PC-9 (cell line): ENCODE results near the gene KRT73. TPM values are rescaled to one million over a fixed set of nuclear protein-coding genes. Genes with fewer than 3 reads are reported as not detected.

Source experiments
- BruUV-seq: library from RNA; stranded (reverse); fragments of 400-500 nt; replicated peaks from 2 replicates; lab custom pipeline; 2021; lab: Mats Ljungman, UMichigan
- CTCF ChIA-PET: fragments of 300-600 bp; sonication (Branson Sonifier 250); formaldehyde crosslinking; loops from one replicate; lab custom pipeline; 2022; ENCODE audit warnings: antibody characterized with exemption; lab: Charles Lee
- POLR2A ChIA-PET: fragments of 300-600 bp; sonication (Branson Sonifier 250); formaldehyde crosslinking; loops from one replicate; lab custom pipeline; 2022; ENCODE audit warnings: antibody characterized with exemption; ENCODE audit not compliant: unreplicated experiment; lab: Charles Lee
- DNase-seq, 2 experiments: peaks; one replicate each; pipeline versions ENCODE4 v3.0.0 to v3.0.0-alpha.2; 2015 to 2022; ENCODE audit warnings: mixed read lengths in 1 of 2
- H2AFZ ChIP-seq: fragments of 200-600 bp; sonication (generic); 2 replicates; pipeline ENCODE4 v1.8.1; 2017; ENCODE audit warnings: antibody characterized with exemption
- H3F3A ChIP-seq: fragments of 200-600 bp; sonication (generic); 2 replicates; pipeline ENCODE4 v1.8.1; 2017; ENCODE audit warnings: antibody characterized with exemption, mild to moderate bottlenecking, low read depth; ENCODE audit not compliant: insufficient read depth
- H3K27ac ChIP-seq: fragments of 200-600 bp; sonication (generic); 2 replicates; pipeline ENCODE4 v1.6.1; 2016; ENCODE audit warnings: mixed run types
- H3K27me3 ChIP-seq: fragments of 200-600 bp; sonication (generic); 2 replicates; pipeline ENCODE4 v1.6.1; 2016; ENCODE audit warnings: low read depth, mixed run types; ENCODE audit not compliant: insufficient read depth
- H3K36me3 ChIP-seq: fragments of 200-600 bp; sonication (generic); 2 replicates; pipeline ENCODE4 v1.6.1; 2016; ENCODE audit warnings: low read depth, mixed run types
- H3K4me1 ChIP-seq: fragments of 200-600 bp; sonication (generic); replicated peaks from 2 replicates; pipeline ENCODE4 v1.6.1; 2016; ENCODE audit warnings: mixed run types; ENCODE audit not compliant: insufficient read depth
- H3K4me2 ChIP-seq: fragments of 200-600 bp; sonication (generic); 2 replicates; pipeline ENCODE4 v1.6.1; 2017; ENCODE audit warnings: mixed run types
- H3K4me3 ChIP-seq: fragments of 200-600 bp; sonication (generic); 2 replicates; pipeline ENCODE4 v1.6.1; 2016; ENCODE audit warnings: mixed run types
- H3K79me2 ChIP-seq: fragments of 200-600 bp; sonication (generic); 2 replicates; pipeline ENCODE4 v1.6.1; 2017; ENCODE audit warnings: low read depth, mixed run types
- H3K9me2 ChIP-seq: fragments of 200-600 bp; sonication (generic); 2 replicates; pipeline ENCODE4 v1.8.1; 2017; ENCODE audit warnings: mild to moderate bottlenecking; ENCODE audit not compliant: insufficient read depth
- H3K9me3 ChIP-seq: fragments of 200-600 bp; sonication (generic); 2 replicates; pipeline ENCODE4 v1.8.1; 2016; ENCODE audit warnings: low read depth; ENCODE audit not compliant: insufficient read depth
- H4K20me1 ChIP-seq: fragments of 200-600 bp; sonication (generic); 2 replicates; pipeline ENCODE4 v1.8.1; 2017; ENCODE audit not compliant: insufficient read depth
- EZH2 ChIP-seq: fragments of 200-600 bp; sonication (generic); IDR thresholded peaks from 2 replicates; pipeline ENCODE4 v1.8.0; 2017; ENCODE audit warnings: antibody characterized with exemption, low read depth
- intact Hi-C: fragments of 100-400 bp; cut with micrococcal nuclease; formaldehyde crosslinking; loops from one replicate; pipeline ENCODE4 v1.10.0; 2022; ENCODE audit not compliant: unreplicated experiment
- total RNA-seq: library from RNA; stranded (reverse); gene quantifications from 2 replicates; pipeline ENCODE4 v1.2.3, GENCODE V29; 2021
- TF ChIP-seq, protein P1 (sequence below): fragments of 200-600 bp; sonication (generic); conservative IDR thresholded peaks from 2 replicates; pipeline ENCODE4 v1.6.1; 2017; ENCODE audit warnings: mixed run types, antibody characterized with exemption, mild to moderate bottlenecking, moderate library complexity

KRT73 gene
- total RNA-seq, 1 experiment from 2014 or later, result not detected

DNA sequence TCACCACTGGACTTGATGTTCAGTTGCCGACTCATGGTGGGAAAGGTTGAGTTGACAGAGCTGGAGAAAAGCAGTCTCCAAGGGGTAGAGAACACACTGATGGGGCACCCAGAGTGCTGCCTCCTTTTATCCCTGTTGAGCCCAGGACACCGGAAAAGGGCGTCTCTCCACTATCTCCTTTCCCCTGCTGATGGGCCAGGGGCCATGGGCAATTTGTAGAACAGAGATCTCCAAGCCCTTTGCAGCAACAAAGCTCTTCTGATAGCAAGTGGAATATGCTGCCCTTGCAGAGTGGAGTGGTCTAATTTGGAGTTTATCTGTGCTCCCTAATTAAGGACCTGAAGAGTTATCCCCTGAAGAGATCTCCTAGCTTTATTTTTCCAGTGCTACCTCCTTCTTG, 44.6 kb downstream of the KRT73 start, which contains the start of gene KRT74:
Gene KRT74 (minus strand): TSS at position 101 of the 400 bp plus-strand sequence. CDS start 66 bp downstream, at position 35.
- no peaks in the 10 kb centered on the region for H3K79me2 ChIP-seq
- no peaks in the 10 kb centered on the region for H3K27me3 ChIP-seq
- H2AFZ ChIP-seq, result no peak within 1 kb of the TSS
- TF ChIP-seq, protein P1, sequence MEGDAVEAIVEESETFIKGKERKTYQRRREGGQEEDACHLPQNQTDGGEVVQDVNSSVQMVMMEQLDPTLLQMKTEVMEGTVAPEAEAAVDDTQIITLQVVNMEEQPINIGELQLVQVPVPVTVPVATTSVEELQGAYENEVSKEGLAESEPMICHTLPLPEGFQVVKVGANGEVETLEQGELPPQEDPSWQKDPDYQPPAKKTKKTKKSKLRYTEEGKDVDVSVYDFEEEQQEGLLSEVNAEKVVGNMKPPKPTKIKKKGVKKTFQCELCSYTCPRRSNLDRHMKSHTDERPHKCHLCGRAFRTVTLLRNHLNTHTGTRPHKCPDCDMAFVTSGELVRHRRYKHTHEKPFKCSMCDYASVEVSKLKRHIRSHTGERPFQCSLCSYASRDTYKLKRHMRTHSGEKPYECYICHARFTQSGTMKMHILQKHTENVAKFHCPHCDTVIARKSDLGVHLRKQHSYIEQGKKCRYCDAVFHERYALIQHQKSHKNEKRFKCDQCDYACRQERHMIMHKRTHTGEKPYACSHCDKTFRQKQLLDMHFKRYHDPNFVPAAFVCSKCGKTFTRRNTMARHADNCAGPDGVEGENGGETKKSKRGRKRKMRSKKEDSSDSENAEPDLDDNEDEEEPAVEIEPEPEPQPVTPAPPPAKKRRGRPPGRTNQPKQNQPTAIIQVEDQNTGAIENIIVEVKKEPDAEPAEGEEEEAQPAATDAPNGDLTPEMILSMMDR, result no peak
- no peak for TF ChIP-seq EZH2
- H4K20me1 ChIP-seq, result no peaks in the 10 kb centered on the region
- H3K36me3 ChIP-seq, result no peaks in the 10 kb centered on the region
- no peak within 1 kb of the TSS for H3K4me3 ChIP-seq
- BruUV-seq, result no TSS peak
- H3K27ac ChIP-seq, result no peak within 1 kb of the TSS
- H3K4me1 ChIP-seq, result no peaks in the 10 kb centered on the region
- POLR2A ChIA-PET, result no interaction called here
- no peak within 1 kb of the TSS for H3K4me2 ChIP-seq
- no peaks in the 10 kb centered on the region for H3K9me2 ChIP-seq
- no peaks in the 10 kb centered on the region for H3K9me3 ChIP-seq
- DNase-seq, result no peak
- intact Hi-C loops, result no loop called here
- CTCF ChIA-PET, result no interaction called here
- no peaks in the 10 kb centered on the region for H3F3A ChIP-seq

GRCh38 chr12:52573306-52573705, 45.1 kb downstream of the KRT73 start:
- DNase-seq, result no peak
- no peak overlapping the region for H3K4me3 ChIP-seq
- no peaks in the 10 kb centered on the region for H3K79me2 ChIP-seq
- H3K9me3 ChIP-seq, result no peaks in the 10 kb centered on the region
- H3K4me2 ChIP-seq, result no peak overlapping the region
- H3K36me3 ChIP-seq, result no peaks in the 10 kb centered on the region
- no TSS peak for BruUV-seq
- H4K20me1 ChIP-seq, result no peaks in the 10 kb centered on the region
- no peaks in the 10 kb centered on the region for H3K27me3 ChIP-seq
- ChIA-PET CTCF (no interaction called here), POLR2A (no interaction called here)
- H3F3A ChIP-seq, result no peaks in the 10 kb centered on the region
- H3K4me1 ChIP-seq, result no peaks in the 10 kb centered on the region
- no peaks in the 10 kb centered on the region for H3K9me2 ChIP-seq
- no peak overlapping the region for H2AFZ ChIP-seq
- no peak for TF ChIP-seq EZH2
- H3K27ac ChIP-seq, result no peak overlapping the region
- intact Hi-C loops, result no loop called here

GRCh38 chr12:52570511-52570910, 47.8 kb downstream of the KRT73 start:
- Histone ChIP-seq H3K4me3 (no peak overlapping the region), H3K27me3 (no peaks in the 10 kb centered on the region), H3K79me2 (no peaks in the 10 kb centered on the region), H3K4me2 (no peak overlapping the region), H3K9me2 (no peaks in the 10 kb centered on the region), H4K20me1 (no peaks in the 10 kb centered on the region), H3K9me3 (no peaks in the 10 kb centered on the region), H3K36me3 (no peaks in the 10 kb centered on the region), H3F3A (no peaks in the 10 kb centered on the region), H3K4me1 (no peaks in the 10 kb centered on the region), H2AFZ (no peak overlapping the region), H3K27ac (no peak overlapping the region)
- POLR2A ChIA-PET, result no interaction called here
- DNase-seq, result no peak
- no TSS peak for BruUV-seq
- TF ChIP-seq, protein P1, result no peak
- TF ChIP-seq EZH2, result no peak
- intact Hi-C loops, result no loop called here
- CTCF ChIA-PET, result no interaction called here

DNA sequence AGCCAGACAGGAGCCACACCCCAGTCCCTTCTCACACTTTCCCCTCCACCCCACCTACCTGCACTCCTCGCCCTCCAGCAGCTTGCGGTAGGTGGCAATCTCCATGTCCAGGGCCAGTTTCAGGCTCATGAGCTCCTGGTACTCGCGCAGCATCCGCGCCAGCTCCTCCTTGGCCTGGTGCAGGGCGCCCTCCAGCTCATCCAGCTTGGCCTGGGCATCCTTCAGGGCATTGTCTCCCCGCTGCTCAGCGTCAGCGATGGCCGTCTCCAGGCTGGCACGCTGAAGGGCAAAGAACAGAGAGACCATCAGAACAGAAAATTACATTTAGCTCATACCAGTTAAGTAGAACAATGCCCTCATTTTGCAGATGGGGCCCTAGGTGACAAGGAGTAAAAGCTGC, 50.2 kb downstream of the KRT73 start:
- CTCF ChIA-PET, result no interaction called here
- no peak overlapping the region for H3K4me2 ChIP-seq
- intact Hi-C loops, result no loop called here

More for the DNA sequence above, 50.2 kb downstream of the KRT73 start:
- H3K4me1 ChIP-seq, result no peaks in the 10 kb centered on the region
- H4K20me1 ChIP-seq, result no peaks in the 10 kb centered on the region
- no peak overlapping the region for H2AFZ ChIP-seq
- DNase-seq, result no peak
- H3K27me3 ChIP-seq, result no peaks in the 10 kb centered on the region
- no peaks in the 10 kb centered on the region for H3K36me3 ChIP-seq
- H3K79me2 ChIP-seq, result no peaks in the 10 kb centered on the region
- no peak overlapping the region for H3K4me3 ChIP-seq
- H3F3A ChIP-seq, result no peaks in the 10 kb centered on the region
- POLR2A ChIA-PET, result no interaction called here
- H3K9me3 ChIP-seq, result no peaks in the 10 kb centered on the region
- no peak for TF ChIP-seq EZH2
- TF ChIP-seq, protein P1, result no peak
- H3K27ac ChIP-seq, result no peak overlapping the region
- H3K9me2 ChIP-seq, result no peaks in the 10 kb centered on the region
- no TSS peak for BruUV-seq
